ENCODE data around the gene PARPBP.
A peak's percentile ranks its signal among the peaks of the same experiment; 100 is the strongest.
"Not testable (repeated sequence)": the region's sequence is repeated elsewhere in the genome, so short reads cannot be mapped to it uniquely, and the experiment has no call there.

PARPBP gene, protein sequence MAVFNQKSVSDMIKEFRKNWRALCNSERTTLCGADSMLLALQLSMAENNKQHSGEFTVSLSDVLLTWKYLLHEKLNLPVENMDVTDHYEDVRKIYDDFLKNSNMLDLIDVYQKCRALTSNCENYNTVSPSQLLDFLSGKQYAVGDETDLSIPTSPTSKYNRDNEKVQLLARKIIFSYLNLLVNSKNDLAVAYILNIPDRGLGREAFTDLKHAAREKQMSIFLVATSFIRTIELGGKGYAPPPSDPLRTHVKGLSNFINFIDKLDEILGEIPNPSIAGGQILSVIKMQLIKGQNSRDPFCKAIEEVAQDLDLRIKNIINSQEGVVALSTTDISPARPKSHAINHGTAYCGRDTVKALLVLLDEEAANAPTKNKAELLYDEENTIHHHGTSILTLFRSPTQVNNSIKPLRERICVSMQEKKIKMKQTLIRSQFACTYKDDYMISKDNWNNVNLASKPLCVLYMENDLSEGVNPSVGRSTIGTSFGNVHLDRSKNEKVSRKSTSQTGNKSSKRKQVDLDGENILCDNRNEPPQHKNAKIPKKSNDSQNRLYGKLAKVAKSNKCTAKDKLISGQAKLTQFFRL

DNA sequence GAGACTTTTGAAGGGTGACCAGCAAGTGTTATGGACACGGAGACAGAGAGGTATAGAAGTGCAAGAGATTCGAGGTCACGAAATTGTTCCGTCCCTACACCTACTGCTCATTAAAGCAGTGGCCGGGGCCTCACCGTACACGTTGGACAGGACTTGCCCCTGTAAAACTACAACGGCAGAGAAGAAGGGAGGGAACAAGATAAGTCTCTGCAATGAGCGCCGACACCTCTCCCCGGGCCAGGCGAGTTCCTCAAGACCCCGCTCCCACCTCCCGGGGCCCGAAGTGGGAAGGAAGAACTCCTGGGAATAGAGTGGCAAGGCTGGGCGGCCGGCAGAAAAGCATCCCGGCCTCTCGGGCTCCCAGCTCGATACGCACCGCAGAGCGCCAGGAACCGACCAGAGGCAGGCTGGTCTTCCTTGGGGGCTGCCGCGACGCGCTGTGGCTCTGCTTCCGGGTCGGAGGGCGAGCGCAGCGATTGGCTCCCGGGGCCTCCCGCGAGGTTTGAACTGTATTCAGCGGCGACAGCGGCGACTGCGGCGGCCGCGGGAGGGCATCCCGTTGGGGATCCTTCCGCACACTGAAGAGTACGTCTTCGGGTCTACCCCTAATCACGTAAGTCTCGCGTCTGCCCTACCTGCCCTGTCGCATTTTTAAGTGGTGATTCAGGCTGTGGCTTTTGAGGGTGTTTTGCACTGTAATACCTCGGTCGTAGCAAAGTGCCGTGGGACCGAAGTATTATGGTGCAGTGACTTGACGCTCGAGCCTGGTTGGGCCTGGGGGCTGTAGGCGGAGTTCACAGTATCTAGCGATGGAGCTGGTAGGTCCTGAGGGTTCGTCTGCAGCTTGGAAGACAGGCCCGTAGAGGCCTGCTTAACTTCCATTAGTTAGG, at the start of gene PARPBP, which contains the start of gene NUP37:
Gene PARPBP (plus strand): TSS at position 510 of the 890 bp plus-strand sequence. CDS start 3,706 bp downstream, outside the sequence.
Gene NUP37 (minus strand): TSS at position 441 of the 890 bp plus-strand sequence. CDS start 1,596 bp downstream, outside the sequence.
- DNase-seq (ENCODE audit: low read depth): peak; percentile 87

DNA sequence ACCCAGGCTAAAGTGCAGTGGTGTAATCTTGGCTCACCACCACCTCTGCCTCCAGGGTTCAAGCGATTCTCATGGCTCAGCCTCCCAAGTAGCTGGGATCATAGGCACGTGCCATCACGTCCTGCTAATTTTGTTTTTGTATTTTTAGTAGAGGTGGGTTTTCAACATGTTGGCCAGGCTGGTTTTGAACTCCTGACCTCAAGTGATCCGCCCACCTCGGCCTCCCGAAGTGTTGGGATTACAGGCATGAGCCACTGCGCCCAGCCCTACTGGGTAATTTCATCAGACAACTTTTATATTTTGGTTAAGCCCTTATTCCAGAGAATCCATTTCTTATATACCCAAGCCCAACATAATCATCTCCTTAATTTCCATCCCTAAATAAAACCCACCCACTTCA, 47.9 kb upstream of the PARPBP start:
- DNase-seq (ENCODE audit: low read depth): not testable (repeated sequence)

DNA sequence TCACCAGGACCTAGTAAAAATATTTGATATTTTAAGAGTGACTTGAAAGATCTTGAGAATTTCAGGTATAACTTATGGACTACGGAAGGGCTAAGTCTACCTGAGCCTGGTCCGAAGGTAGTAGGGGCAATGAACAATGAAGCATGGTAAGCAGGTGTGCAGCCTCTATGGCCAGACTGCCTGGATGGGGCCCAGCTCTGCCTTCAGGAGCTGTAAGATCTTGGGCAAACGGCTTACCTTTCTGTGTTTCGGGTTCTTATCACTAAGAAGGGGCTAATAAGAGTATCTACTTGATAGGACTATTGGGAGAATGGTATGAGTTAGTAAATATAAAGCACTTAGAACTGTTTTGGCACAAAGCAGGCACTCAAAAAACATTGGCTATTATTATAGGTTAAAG, 39.1 kb upstream of the PARPBP start:
- DNase-seq (ENCODE audit: low read depth): no peak

DNA sequence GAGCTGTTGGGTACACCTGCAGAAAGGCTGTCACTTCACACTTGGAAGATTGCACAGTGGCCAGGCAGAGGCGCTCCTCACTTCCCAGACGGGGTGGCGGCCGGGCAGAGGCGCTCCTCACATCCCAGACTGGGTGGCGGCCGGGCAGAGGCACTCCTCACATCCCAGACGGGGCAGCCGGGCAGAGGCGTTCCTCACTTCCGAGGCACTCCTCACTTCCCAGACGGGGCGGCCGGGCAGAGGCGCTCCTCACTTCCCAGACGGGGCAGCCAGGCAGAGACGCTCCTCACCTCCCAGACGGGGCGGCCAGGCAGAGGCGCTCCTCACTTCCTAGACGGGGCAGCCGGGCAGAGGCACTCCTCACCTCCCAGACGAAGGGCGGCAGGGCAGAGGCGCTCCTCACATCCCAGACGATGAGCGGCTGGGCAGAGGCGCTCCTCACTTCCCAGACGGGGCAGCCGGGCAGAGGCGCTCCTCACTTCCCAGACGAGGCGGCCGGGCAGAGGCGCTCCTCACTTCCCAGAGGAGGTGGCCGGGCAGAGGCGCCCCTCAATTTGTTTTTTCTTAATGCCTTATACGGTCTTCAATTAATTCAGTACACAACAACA, 30.7 kb upstream of the PARPBP start:
- DNase-seq (ENCODE audit: low read depth): not testable (repeated sequence)

DNA sequence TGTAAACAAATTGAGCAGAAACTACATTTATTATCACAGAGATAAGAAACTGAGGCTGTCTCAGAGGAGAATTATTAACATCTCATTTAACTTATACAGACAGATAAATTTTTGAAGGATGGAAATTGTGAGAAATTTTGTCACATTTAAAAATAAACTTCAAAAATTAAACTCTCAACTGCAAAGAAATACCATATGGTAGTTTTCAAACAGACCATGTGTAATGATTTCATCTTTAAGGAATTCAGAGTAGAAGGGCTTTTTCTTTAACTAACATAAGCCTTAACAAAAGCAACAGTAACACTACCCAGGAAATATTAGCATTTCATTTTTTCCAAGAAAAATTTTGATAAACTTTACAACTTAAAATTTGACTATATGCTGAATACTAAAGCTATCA, 26.7 kb upstream of the PARPBP start:
- DNase-seq (ENCODE audit: low read depth): no peak

DNA sequence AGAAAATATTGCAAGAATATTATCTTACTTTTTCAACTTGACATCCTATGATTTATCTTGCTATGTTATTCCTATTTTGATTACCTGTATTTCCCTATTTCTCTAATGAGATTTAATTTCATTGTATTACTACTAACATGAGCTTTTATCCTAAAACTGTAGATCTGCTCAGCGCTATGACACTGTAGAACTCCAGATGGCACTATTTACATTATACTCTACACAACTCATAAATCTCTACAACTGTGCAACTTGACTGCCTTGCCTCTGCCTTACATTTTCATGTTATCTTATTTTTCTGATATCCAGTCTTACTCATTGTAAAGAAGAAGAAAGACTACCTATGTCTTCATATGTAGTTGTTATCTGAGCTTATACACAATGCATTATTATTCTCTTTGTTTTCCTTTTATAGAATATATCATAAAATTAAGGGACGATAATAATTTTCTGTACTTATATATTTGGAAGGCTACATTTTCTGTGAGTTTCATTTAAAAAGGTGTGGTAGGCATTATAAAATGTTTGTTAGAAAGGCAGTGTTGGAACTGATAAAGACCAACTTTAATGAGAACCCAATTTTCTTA, 24.2 kb upstream of the PARPBP start:
- DNase-seq (ENCODE audit: low read depth): no peak

DNA sequence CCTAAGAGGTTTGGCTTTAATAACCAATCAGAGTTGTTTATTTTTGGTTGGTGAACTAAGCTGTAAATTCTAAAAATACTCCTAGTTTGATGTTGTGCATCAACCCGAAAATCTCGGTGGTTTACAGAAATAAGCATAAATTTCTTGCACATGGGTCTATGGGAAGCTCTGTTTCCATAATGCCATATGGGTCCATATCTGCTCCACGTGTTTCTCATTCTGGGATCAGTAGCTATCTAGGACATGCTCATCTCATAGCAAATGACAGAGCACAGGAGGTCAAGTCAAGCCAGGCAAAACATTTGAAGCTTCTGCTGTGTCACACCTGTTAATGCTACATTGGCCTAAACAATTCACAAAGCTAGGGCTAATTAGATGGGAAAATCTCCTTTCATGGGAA, 23.1 kb upstream of the PARPBP start:
- DNase-seq (ENCODE audit: low read depth): no peak

DNA sequence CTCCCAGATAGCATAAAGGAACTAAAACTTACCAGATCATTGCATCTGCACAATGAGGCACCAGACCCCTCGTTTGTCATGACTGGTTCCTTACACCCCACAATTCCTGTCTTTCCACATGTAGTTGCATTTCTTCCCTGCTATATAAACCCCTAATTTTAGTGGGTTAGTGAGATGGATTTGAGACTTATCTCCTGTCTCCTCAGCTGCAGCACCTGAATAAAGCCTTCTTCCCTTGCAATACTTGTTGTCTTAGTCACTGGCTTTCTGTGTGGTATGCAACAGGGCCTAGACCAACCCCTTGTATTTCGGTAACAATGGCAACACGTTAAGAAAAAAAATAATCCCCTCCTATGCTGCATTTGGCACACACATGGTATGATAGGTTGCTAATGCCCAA, 13.1 kb upstream of the PARPBP start:
- no peak for DNase-seq (ENCODE audit: low read depth)

DNA sequence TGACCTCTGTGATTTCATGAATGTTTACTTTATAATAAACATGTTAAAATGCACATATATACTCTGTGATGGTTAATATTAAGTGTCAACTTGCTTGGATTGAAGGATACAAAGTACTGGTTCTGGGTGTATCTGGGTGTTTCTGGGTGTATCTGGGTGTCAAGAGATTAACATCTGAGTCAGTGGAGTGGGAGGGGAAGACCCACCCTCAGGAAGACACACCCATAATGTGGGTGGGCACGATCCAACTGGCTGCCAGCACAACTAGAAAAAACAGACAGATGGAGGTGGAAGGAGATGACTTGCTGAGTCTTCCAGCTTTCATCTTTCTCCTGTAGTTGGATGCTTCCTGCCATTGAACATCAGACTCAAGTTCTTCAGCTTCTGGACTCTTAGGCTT, 12.0 kb upstream of the PARPBP start:
- no peak for DNase-seq (ENCODE audit: low read depth)

DNA sequence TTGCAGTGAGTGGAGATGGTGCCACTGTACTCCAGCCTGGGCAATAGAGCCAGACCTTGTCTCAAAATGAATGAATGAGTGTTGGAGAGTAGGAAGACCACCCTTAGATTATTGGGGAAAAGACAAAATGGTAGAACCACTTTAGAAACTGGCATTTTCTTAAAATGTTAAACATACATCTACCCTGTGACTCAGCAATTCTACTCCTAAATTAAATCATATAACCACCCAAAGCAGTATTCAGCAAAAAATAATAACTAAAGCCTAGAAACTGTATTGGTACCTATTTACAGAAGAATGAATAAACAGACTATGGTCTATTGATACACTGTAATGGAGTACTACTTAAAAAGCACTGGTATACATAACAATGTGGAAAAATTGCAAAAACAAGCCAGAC, 9.2 kb upstream of the PARPBP start:
- DNase-seq (ENCODE audit: low read depth): no peak

DNA sequence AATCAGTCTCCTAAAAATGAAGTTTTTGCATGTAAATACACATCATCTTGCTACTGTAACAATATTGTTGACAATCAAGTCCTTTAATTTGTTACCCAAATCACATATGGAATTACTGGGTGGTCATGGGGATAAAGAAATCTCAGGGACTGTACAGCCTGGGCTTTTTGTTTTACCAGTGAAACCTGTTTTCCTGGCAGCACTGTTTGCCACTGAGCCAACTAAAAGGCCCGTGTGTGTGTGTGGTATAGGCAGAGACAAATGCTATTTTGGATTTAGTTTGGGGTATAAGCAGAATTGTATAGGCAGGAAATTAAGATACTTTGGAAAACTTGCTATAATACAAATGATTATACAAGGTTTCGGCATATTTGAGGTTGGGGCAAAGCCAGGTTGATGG, 5.8 kb upstream of the PARPBP start:
- DNase-seq (ENCODE audit: low read depth): no peak

DNA sequence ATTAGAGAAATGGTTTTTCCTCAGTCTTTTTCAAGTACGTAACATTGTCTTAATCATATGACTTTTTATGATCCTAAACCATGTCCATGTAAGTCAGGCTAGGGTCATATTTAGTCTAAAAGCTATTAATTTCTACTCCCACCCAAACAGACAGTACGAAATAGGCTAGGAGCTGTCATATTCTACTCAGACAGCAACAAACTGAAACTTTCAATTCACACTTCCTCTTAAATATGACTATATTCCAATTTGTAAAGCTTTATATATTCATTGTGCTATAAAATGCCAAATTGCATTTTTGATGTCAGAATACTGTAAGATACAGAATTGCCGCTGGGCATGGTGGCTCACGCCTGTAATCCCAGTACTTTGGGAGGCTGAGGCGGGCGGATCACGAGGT, 3.6 kb upstream of the PARPBP start:
- no peak for DNase-seq (ENCODE audit: low read depth)

DNA sequence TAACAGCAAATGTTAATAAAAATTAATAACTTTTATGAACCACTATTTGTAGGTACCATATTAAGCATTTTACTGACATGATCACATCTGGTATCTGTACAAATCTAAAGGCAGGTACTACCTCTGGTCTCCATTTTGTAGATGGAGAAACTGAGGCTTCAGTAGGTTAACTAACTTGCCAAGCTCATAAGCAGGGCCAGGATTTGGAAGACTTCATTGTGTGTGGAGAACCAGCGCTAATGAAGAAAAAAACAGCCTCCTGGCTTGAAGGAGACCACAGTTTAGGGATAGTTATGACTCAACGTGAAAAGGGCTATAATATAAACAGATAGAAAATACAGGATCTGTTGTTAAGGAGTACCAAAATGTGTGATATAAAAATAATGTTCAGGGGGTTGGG, 1.1 kb upstream of the PARPBP start:
- no peak for DNase-seq (ENCODE audit: low read depth)

DNA sequence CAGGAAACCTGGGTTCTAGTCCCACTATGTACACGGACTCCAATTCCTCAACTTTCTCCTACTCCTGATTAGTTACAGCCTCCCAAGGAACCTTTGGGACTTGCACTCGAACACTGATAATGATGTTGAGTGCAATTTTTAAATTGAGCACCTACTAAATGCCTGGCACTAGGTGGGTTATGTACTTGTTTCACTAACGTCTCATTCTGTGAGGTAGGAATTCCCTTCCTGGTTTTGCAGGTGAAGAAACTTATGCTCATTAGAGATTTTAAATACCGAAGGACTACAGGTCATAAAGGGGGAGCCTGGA, 536 bp downstream of the PARPBP start:
- DNase-seq (ENCODE audit: low read depth): no peak

DNA sequence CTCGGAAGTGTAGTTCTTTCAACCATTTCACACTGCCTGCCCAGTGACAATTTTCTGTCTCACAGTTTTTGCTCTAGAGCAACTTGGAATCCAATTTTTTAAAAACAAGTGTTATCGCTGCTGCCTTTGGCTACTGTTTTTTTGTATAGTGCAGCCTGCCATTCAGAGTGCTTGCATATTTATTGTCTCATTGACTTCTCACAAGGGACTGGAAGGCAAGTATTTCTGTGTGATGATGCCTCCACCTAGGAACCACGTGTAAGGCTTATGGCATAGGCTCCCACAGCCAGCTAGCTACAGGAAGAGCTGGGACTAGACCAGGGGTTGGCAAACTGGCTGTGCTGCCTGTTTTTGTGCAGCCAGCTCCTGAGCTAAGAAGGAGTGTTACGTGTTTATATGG, 903 bp downstream of the PARPBP start:
- no peak for DNase-seq (ENCODE audit: low read depth)

DNA sequence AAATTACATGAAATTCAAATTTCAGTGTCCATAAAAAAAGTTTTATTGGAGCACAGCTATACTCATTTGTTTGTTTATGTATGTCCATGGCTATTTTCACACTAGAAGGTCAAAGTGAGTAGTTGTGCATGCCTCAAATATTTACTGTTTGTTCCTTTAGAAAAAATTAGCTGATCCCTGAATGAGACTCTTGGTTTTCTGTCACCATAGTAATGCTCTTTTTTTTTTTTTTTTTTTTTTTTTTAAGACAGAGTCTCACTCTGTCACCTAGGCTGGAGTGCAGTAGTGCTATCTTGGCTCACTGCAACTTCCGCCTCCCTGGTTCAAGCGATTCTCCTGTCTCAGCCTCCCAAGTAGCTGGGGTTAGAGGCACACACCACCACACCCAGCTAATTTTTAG, 1.3 kb downstream of the PARPBP start:
- DNase-seq (ENCODE audit: low read depth): not testable (repeated sequence)

DNA sequence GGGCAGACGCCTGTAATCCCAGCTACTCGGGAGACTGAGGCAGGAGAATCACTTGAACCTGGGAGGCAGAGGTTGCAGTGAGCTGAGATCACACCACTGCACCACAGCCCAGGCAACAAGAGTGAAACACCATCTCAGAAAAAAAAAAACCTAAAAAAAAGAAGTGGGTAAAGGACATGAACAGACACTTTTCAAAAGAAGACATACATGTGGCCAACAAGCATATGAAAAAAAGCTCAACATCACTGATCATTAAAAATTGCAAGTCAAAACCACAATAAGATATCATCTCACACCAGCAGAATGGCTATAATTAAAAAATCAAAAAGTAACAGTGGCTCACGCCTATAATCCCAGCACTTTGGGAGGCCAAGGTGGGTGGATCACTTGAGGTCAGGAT, 10.7 kb downstream of the PARPBP start:
- not testable (repeated sequence) for DNase-seq (ENCODE audit: low read depth)

DNA sequence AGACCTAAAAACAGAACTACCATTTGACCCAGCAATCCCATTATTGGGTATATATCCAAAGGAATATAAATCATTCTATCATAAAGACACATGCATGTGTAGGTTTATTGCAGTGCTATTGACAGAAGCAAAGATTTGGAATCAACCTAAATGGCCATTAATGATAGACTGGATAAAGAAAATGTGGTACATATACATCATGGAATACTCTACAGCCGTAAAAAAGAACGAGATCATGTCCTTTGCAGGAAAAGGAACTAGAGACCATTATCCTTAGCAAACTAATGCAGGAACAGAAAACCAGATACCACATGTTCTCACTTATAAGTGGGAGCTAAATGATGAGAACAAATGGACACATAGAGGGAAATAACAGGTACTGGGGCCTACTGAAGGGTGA, 11.5 kb downstream of the PARPBP start:
- not testable (repeated sequence) for DNase-seq (ENCODE audit: low read depth)

DNA sequence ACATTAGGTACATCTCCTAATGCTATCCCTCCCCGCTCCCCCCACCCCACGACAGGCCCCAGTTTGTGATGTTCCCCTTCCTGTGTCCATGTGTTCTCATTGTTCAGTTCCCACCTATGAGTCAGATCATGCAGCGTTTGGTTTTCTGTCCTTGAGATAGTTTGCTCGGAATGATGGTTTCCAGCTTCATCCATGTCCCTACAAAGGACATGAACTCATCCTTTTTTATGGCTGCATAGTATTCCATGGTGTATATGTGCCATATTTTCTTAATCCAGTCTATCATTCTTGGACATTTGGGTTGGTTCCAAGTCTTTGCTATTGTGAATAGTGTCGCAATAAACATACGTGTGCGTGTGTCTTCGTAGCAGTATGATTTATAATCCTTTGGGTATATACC, 17.6 kb downstream of the PARPBP start:
- not testable (repeated sequence) for DNase-seq (ENCODE audit: low read depth)

DNA sequence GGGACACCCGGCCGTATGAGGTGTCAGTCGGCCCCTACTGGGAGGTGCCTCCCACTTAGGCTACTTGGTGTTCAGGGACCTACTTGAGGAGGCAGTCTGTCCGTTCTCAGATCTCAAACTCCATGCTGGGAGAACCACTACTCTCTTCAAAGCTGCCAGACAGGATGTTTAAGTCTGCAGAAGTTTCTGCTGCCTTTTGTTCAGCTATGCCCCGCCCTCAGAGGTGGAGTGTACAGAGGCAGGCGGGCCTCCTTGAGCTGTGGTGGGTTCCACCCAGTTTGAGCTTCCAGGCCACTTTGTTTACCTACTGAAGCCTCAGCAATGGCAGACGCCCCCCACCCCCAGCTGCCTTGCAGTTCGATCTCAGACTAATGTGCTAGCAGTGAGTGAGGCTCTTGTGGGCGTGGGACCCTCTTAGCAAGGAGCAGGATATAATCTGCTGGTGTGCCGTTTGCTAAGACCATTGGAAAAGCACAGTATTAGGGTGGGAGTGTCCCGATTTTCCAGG, 22.9 kb downstream of the PARPBP start:
- not testable (repeated sequence) for DNase-seq (ENCODE audit: low read depth)

DNA sequence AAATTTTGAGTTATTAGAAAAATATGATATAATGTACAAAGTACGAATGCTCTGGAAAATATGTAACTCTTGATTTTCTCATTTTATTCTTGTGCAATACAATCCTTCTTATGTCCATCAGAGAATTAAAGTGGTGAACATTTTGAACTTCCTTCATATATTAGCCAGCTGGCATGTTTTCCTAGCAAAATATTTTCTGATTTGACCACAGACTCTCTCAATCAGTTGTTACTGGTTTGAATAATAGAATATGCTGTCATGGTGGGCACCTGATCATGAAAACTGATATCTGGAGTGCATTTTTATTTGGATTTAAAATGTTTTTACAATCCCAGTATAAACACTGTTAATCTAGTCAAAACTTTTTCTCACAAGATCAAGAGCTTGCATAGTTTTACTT, 24.2 kb downstream of the PARPBP start:
- DNase-seq (ENCODE audit: low read depth): no peak
